Measurements from ENCODE around the gene RHO.

Gene RHO

GRCh38 chr3:129548104-129548965 is 19.9 kb downstream of the RHO start:
- no peak for DNase-seq

- no peak for DNase-seq
Measured at GRCh38 chr3:129549006-129549800, 20.8 kb downstream of the RHO start.

GRCh38 chr3:129549805-129550204 is 21.4 kb downstream of the RHO start:
- no peak for DNase-seq

- no peak for DNase-seq
Measured at GRCh38 chr3:129552287-129553050, 24.0 kb downstream of the RHO start.

GRCh38 chr3:129553171-129553570 is 24.7 kb downstream of the RHO start:
- DNase-seq: no peak

GRCh38 chr3:129553719-129554118 is 25.3 kb downstream of the RHO start:
- peak in 1 of 2 donors; percentile 32 for DNase-seq

GRCh38 chr3:129554356-129555152 is 26.1 kb downstream of the RHO start:
- DNase-seq: no peak

- DNase-seq: no peak
Measured at GRCh38 chr3:129555153-129555550, 26.7 kb downstream of the RHO start.

- no peak for DNase-seq
Measured at GRCh38 chr3:129555616-129556357, 27.3 kb downstream of the RHO start.

GRCh38 chr3:129556358-129556695 is 27.9 kb downstream of the RHO start:
- DNase-seq: no peak

- DNase-seq: no peak
Measured at GRCh38 chr3:129556890-129557547, 28.6 kb downstream of the RHO start.

GRCh38 chr3:129557548-129557894 is 29.1 kb downstream of the RHO start:
- no peak for DNase-seq

GRCh38 chr3:129558081-129558771 is 29.8 kb downstream of the RHO start:
- no peak for DNase-seq

- DNase-seq: no peak
Measured at GRCh38 chr3:129558772-129559564, 30.5 kb downstream of the RHO start.

- no peak for DNase-seq
Measured at GRCh38 chr3:129559565-129560079, 31.2 kb downstream of the RHO start.

- DNase-seq: no peak
Measured at GRCh38 chr3:129560269-129560787, 31.9 kb downstream of the RHO start.

GRCh38 chr3:129560911-129561594 is 32.6 kb downstream of the RHO start:
- DNase-seq: no peak

- DNase-seq: no peak
Measured at GRCh38 chr3:129561619-129562248, 33.3 kb downstream of the RHO start.

All from stimulated activated CD4-positive, alpha-beta T cell treated with anti-CD3 and anti-CD28 coated beads, Interleukin-2, amount 100 ng/mL, for 24 hours (primary cell).